HEK293T (cell line): ENCODE results near the gene ARSA.

Experiments used
- BHLHE40 ChIP-seq: fragments of 450-650 bp; IDR thresholded peaks from 2 replicates; pipeline ENCODE4 v1.6.1; 2016; ENCODE audit warnings: mild to moderate bottlenecking, moderate library complexity, borderline replicate concordance
- ELF4 ChIP-seq: fragments of 450-650 bp; IDR thresholded peaks from 2 replicates; pipeline ENCODE4 v1.6.1; 2017; ENCODE audit warnings: antibody characterized with exemption
- SP1 ChIP-seq: fragments of 450-650 bp; IDR thresholded peaks from 2 replicates; pipeline ENCODE4 v1.6.1; 2017
- TARDBP ChIP-seq: fragments of 450-650 bp; IDR thresholded peaks from 2 replicates; pipeline ENCODE4 v1.6.1; 2016

- TF ChIP-seq SP1 (no peak), BHLHE40 (no peak), TARDBP (no peak), ELF4 (no peak)
Observed at GRCh38 chr22:50583294-50583861, 44.6 kb downstream of the ARSA start.
